Mesenchymal stem cell (in vitro differentiated cells and primary cell): ENCODE results near the gene PELI3.
"Not testable (repeated sequence)": the region's sequence is repeated elsewhere in the genome, so short reads cannot be mapped to it uniquely, and the experiment has no call there.

Experiments
- DNase-seq: peaks from one replicate; pipeline ENCODE4 v3.0.0-alpha.2; 2013
- H2AFZ ChIP-seq: one replicate; pipeline ENCODE4 v1.6.1; 2013; ENCODE audit warnings: low read depth, mild to moderate bottlenecking, control low read depth, inconsistent platforms, low read length, moderate library complexity
- H2AK5ac ChIP-seq: 2 replicates; pipeline ENCODE4 v1.6.1; 2013; ENCODE audit warnings: low read length, moderate library complexity, mild to moderate bottlenecking, inconsistent platforms; ENCODE audit not compliant: severe bottlenecking
- H2BK120ac ChIP-seq: one replicate; pipeline ENCODE4 v1.6.1; 2013; ENCODE audit warnings: low read depth, mild to moderate bottlenecking, inconsistent platforms, low read length, moderate library complexity
- H2BK12ac ChIP-seq, 2 experiments: one replicate each; pipeline ENCODE4 v1.6.1; 2013; ENCODE audit warnings: inconsistent platforms in 2 of 2, low read length in 2 of 2, mild to moderate bottlenecking in 2 of 2, moderate library complexity in 2 of 2, control low read depth in 1 of 2
- H2BK15ac ChIP-seq: one replicate; pipeline ENCODE4 v1.6.1; 2013; ENCODE audit warnings: mild to moderate bottlenecking, low read depth, inconsistent platforms; ENCODE audit not compliant: poor library complexity, severe bottlenecking
- H2BK5ac ChIP-seq: 2 replicates; pipeline ENCODE4 v1.6.1; 2013; ENCODE audit warnings: low read depth, mild to moderate bottlenecking, low read length, control low read depth, inconsistent platforms; ENCODE audit not compliant: poor library complexity, severe bottlenecking
- H3K14ac ChIP-seq, 2 experiments: one replicate each; pipeline ENCODE4 v1.6.1; 2013; ENCODE audit warnings: inconsistent platforms in 2 of 2, low read length in 2 of 2, control low read depth in 1 of 2, mild to moderate bottlenecking in 1 of 2, moderate library complexity in 1 of 2
- H3K18ac ChIP-seq, 2 experiments: one replicate each; pipeline ENCODE4 v1.6.1; 2013; ENCODE audit warnings: inconsistent platforms in 2 of 2, low read length in 2 of 2, control low read depth in 1 of 2, low read depth in 1 of 2, mild to moderate bottlenecking in 1 of 2
- H3K23ac ChIP-seq, 2 experiments: one replicate each; pipeline ENCODE4 v1.6.1; 2013; ENCODE audit warnings: inconsistent platforms in 2 of 2, low read length in 2 of 2, mild to moderate bottlenecking in 2 of 2, moderate library complexity in 2 of 2, control low read depth in 1 of 2
- H3K27ac ChIP-seq: 2 replicates; pipeline ENCODE4 v1.5.1; 2013; ENCODE audit warnings: mild to moderate bottlenecking, moderate library complexity, low read length, control low read depth, inconsistent platforms; ENCODE audit not compliant: poor library complexity, severe bottlenecking
- H3K27me3 ChIP-seq, 2 experiments: 2 replicates each; pipeline versions ENCODE4 v1.6.1 to v1.7.0; 2013; ENCODE audit warnings: low read length in 2 of 2, mild to moderate bottlenecking in 2 of 2, moderate library complexity in 2 of 2, control low read depth in 1 of 2, inconsistent platforms in 1 of 2; ENCODE audit not compliant: control insufficient read depth in 1 of 2, insufficient read depth in 1 of 2
- H3K36me3 ChIP-seq, 2 experiments: 2 replicates each; pipeline versions ENCODE4 v1.6.1 to v1.7.0; 2013; ENCODE audit warnings: low read length in 2 of 2, control low read depth in 1 of 2, inconsistent platforms in 1 of 2, low read depth in 1 of 2, mild to moderate bottlenecking in 1 of 2; ENCODE audit not compliant: insufficient read depth in 2 of 2, control insufficient read depth in 1 of 2
- H3K4ac ChIP-seq, 2 experiments: one replicate each; pipeline ENCODE4 v1.6.1; 2013; ENCODE audit warnings: inconsistent platforms in 2 of 2, low read length in 2 of 2, mild to moderate bottlenecking in 2 of 2, moderate library complexity in 2 of 2, control low read depth in 1 of 2, low read depth in 1 of 2
- H3K4me1 ChIP-seq: 2 replicates; pipeline ENCODE4 v1.6.1; 2013; ENCODE audit warnings: low read depth, low read length, control low read depth; ENCODE audit not compliant: control insufficient read depth, insufficient read depth
- H3K4me2 ChIP-seq: 2 replicates; pipeline ENCODE4 v1.6.1; 2013; ENCODE audit warnings: low read length, mild to moderate bottlenecking, inconsistent platforms; ENCODE audit not compliant: poor library complexity, severe bottlenecking
- H3K4me3 ChIP-seq, 2 experiments: 2 replicates each; pipeline versions ENCODE4 v1.5.1 to v1.7.0; 2013; ENCODE audit warnings: low read length in 2 of 2, mild to moderate bottlenecking in 2 of 2, control low read depth in 1 of 2, low read depth in 1 of 2; ENCODE audit not compliant: insufficient read depth in 1 of 2
- H3K79me1 ChIP-seq: replicated peaks from 2 replicates; pipeline ENCODE4 v1.6.1; 2013; ENCODE audit warnings: mild to moderate bottlenecking, control low read depth, low read length, inconsistent platforms; ENCODE audit not compliant: poor library complexity, severe bottlenecking
- H3K9ac ChIP-seq: 2 replicates; pipeline ENCODE4 v1.7.0; 2013; ENCODE audit warnings: mild to moderate bottlenecking, low read length, moderate library complexity
- H3K9me3 ChIP-seq: 2 replicates; pipeline ENCODE4 v1.7.0; 2013; ENCODE audit warnings: mild to moderate bottlenecking, low read length; ENCODE audit not compliant: control insufficient read depth
- H4K8ac ChIP-seq: one replicate; pipeline ENCODE4 v1.6.1; 2013; ENCODE audit warnings: inconsistent platforms, mild to moderate bottlenecking, low read length, moderate library complexity
- H4K91ac ChIP-seq: one replicate; pipeline ENCODE4 v1.6.1; 2013; ENCODE audit warnings: mild to moderate bottlenecking, low read length, inconsistent platforms
- WGBS: methylation state at CpG from one replicate; pipeline ENCODE4 v1.1.7; 2013; ENCODE audit warnings: mixed read lengths; 5-methylcytosine and 5-hydroxymethylcytosine counted together

PELI3 gene

GRCh38 chr11:66431871-66432329, 34.8 kb upstream of the PELI3 start:
- H3K4ac ChIP-seq, H2BK5ac ChIP-seq, H2BK120ac ChIP-seq, H4K91ac ChIP-seq, H3K27ac ChIP-seq, H3K18ac ChIP-seq, H3K9me3 ChIP-seq, H3K4me1 ChIP-seq, H3K9ac ChIP-seq, H3K14ac ChIP-seq, H3K23ac ChIP-seq, H2AFZ ChIP-seq, DNase-seq, H2AK5ac ChIP-seq, H3K4me2 ChIP-seq, H3K27me3 ChIP-seq, H2BK12ac ChIP-seq, H4K8ac ChIP-seq, H2BK15ac ChIP-seq, H3K4me3 ChIP-seq, H3K79me1 ChIP-seq: not testable (repeated sequence)
- H3K36me3 ChIP-seq: peaks cover 16 to 36% of the 10 kb centered on the region in 2 experiments
- 93% methylated on average over 7 of the region's 8 CpGs for WGBS

- Histone ChIP-seq H3K9me3 (no peaks in the 10 kb centered on the region), H3K79me1 (peaks cover 8% of the 10 kb centered on the region), H2BK120ac (no peak overlapping the region), H3K4me3 (no peak overlapping the region), H3K4me2 (no peak overlapping the region), H3K27ac (no peak overlapping the region), H3K4ac (no peak overlapping the region), H2BK15ac (no peak overlapping the region), H2AFZ (no peak overlapping the region), H2AK5ac (no peak overlapping the region), H2BK12ac (no peak overlapping the region), H3K36me3 (peaks cover 19 to 38% of the 10 kb centered on the region in 2 experiments), H3K14ac (no peak overlapping the region), H4K91ac (no peak overlapping the region), H3K4me1 (no peaks in the 10 kb centered on the region), H3K27me3 (no peaks in the 10 kb centered on the region), H2BK5ac (no peak overlapping the region), H3K23ac (no peak overlapping the region), H4K8ac (no peak overlapping the region), H3K9ac (no peak overlapping the region), H3K18ac (no peak overlapping the region)
- WGBS: 92% methylated on average over 5 of the region's 7 CpGs
- no peak for DNase-seq
Measured at GRCh38 chr11:66432597-66432996, 34.1 kb upstream of the PELI3 start.

- Histone ChIP-seq H3K27ac (no peak overlapping the region), H2AK5ac (no peak overlapping the region), H2BK120ac (no peak overlapping the region), H3K27me3 (no peaks in the 10 kb centered on the region), H3K4me3 (peak overlapping the region; percentile 74 to 100), H3K23ac (no peak overlapping the region), H3K9me3 (no peaks in the 10 kb centered on the region), H3K4ac (peak overlapping the region; percentile 55 to 60), H2BK15ac (no peak overlapping the region), H2BK5ac (no peak overlapping the region), H2AFZ (peak overlapping the region; percentile 87), H3K4me1 (peaks cover 4% of the 10 kb centered on the region), H3K18ac (peak overlapping the region in 1 of 2 experiments; percentile 51), H3K79me1 (peaks cover 15% of the 10 kb centered on the region), H3K9ac (peak overlapping the region; percentile 91), H3K14ac (peak overlapping the region in 1 of 2 experiments; percentile 4), H4K91ac (peak overlapping the region; percentile 35), H3K36me3 (peaks cover 19 to 28% of the 10 kb centered on the region in 2 experiments), H3K4me2 (peak overlapping the region; percentile 86), H4K8ac (peak overlapping the region; percentile 91), H2BK12ac (no peak overlapping the region)
- WGBS: 11% methylated on average over 7 of the region's 12 CpGs
- DNase-seq: no peak
Measured at GRCh38 chr11:66437979-66438503, 28.7 kb upstream of the PELI3 start.

- Histone ChIP-seq H4K91ac (peak within 1 kb of the TSS; percentile 35), H3K18ac (peak within 1 kb of the TSS; percentile 16 to 51), H2BK5ac (peak within 1 kb of the TSS; percentile 24), H3K4me3 (peak within 1 kb of the TSS; percentile 74 to 100), H2BK12ac (no peak within 1 kb of the TSS), H3K36me3 (peaks cover 17 to 24% of the 10 kb centered on the region in 2 experiments), H2BK120ac (no peak within 1 kb of the TSS), H3K9ac (peak within 1 kb of the TSS; percentile 91), H3K23ac (no peak within 1 kb of the TSS), H3K27ac (peak within 1 kb of the TSS; percentile 49), H2AFZ (peak within 1 kb of the TSS; percentile 87), H3K4me2 (peak within 1 kb of the TSS; percentile 86), H2AK5ac (no peak within 1 kb of the TSS), H3K4ac (peak within 1 kb of the TSS; percentile 55 to 60), H2BK15ac (peak within 1 kb of the TSS; percentile 37), H3K27me3 (no peaks in the 10 kb centered on the region), H3K14ac (peak within 1 kb of the TSS in 1 of 2 experiments; percentile 4), H3K4me1 (peaks cover 4% of the 10 kb centered on the region), H3K9me3 (no peaks in the 10 kb centered on the region), H4K8ac (peak within 1 kb of the TSS; percentile 91), H3K79me1 (peaks cover 15% of the 10 kb centered on the region)
- WGBS: 9% methylated on average over 45 of the region's 45 CpGs
- peak; percentile 94 for DNase-seq
Measured at GRCh38 chr11:66438504-66439466, 27.9 kb upstream of the PELI3 start, which contains the start of gene MRPL11. MRPL11 (minus strand) TSS chr11:66438848; CDS start chr11:66438754, 94 bp downstream.
